Caco-2 (cell line): ENCODE results near the gene LMX1B. TPM values are rescaled to one million over a fixed set of nuclear protein-coding genes. Genes with fewer than 3 reads are reported as not detected.

ENCODE experiments used
- BruUV-seq: library from RNA; stranded (reverse); fragments of 400-500 nt; replicated peaks from 2 replicates; lab custom pipeline; 2021; lab: Mats Ljungman, UMichigan
- CTCF ChIA-PET: fragments of 300-600 bp; sonication (Branson Sonifier 250); formaldehyde crosslinking; loops from one replicate; lab custom pipeline; 2022; ENCODE audit warnings: antibody characterized with exemption; lab: Charles Lee
- POLR2A ChIA-PET: fragments of 300-600 bp; sonication (Branson Sonifier 250); formaldehyde crosslinking; loops from one replicate; lab custom pipeline; 2022; ENCODE audit warnings: antibody characterized with exemption; lab: Charles Lee
- DNase-seq, 2 experiments: peaks; one replicate each; pipeline versions ENCODE4 v3.0.0 to v3.0.0-alpha.2; 2020 to 2022
- H3K27me3 ChIP-seq: replicated peaks from 2 replicates; pipeline ENCODE4 v1.6.0; 2011; ENCODE audit warnings: low read length; ENCODE audit not compliant: control insufficient read depth, insufficient read depth
- H3K36me3 ChIP-seq: 2 replicates; pipeline ENCODE4 v1.5.1; 2011; ENCODE audit warnings: low read length; ENCODE audit not compliant: control insufficient read depth, insufficient read depth
- H3K4me1 ChIP-seq: fragments of 250-450 bp; sonication (Bioruptor Pico); 2 replicates; pipeline ENCODE4 v1.5.1; 2020; ENCODE audit warnings: mild to moderate bottlenecking
- H3K4me3 ChIP-seq: 2 replicates; pipeline ENCODE4 v1.5.1; 2011; ENCODE audit warnings: low read depth, mild to moderate bottlenecking, control low read depth, low read length
- H3K9me3 ChIP-seq: fragments of 250-450 bp; sonication (Bioruptor Pico); 2 replicates; pipeline ENCODE4 v1.5.1; 2020; ENCODE audit warnings: mild to moderate bottlenecking, moderate library complexity
- H3K27ac Mint-ChIP-seq: one replicate; pipeline ENCODE4 v1.8.0; 2022; ENCODE audit warnings: mixed read lengths; ENCODE audit not compliant: unreplicated experiment
- H3K27me3 Mint-ChIP-seq: one replicate; pipeline ENCODE4 v1.8.0; 2022; ENCODE audit warnings: mixed read lengths; ENCODE audit not compliant: insufficient read depth, unreplicated experiment
- H3K36me3 Mint-ChIP-seq: one replicate; pipeline ENCODE4 v1.8.0; 2022; ENCODE audit warnings: mild to moderate bottlenecking, mixed read lengths; ENCODE audit not compliant: insufficient read depth, unreplicated experiment
- H3K4me1 Mint-ChIP-seq: one replicate; pipeline ENCODE4 v1.8.0; 2022; ENCODE audit warnings: low read depth, mixed read lengths; ENCODE audit not compliant: unreplicated experiment
- H3K4me3 Mint-ChIP-seq: one replicate; pipeline ENCODE4 v1.8.0; 2022; ENCODE audit warnings: mild to moderate bottlenecking, moderate library complexity, mixed read lengths; ENCODE audit not compliant: unreplicated experiment
- H3K9me3 Mint-ChIP-seq: one replicate; pipeline ENCODE4 v1.8.0; 2022; ENCODE audit warnings: mixed read lengths; ENCODE audit not compliant: unreplicated experiment
- CTCF ChIP-seq, 2 experiments: fragments of 200-600 bp in 1 of 2; IDR thresholded peaks; 1 replicate in 1 of 2; 2 replicates in 1 of 2; pipeline versions ENCODE4 v1.5.1 to v1.8.0; 2011 to 2022; ENCODE audit warnings: antibody characterized with exemption in 1 of 2, control low read depth in 1 of 2, inconsistent platforms in 1 of 2, low read depth in 1 of 2, low read length in 1 of 2, mild to moderate bottlenecking in 1 of 2, moderate library complexity in 1 of 2; ENCODE audit not compliant: insufficient read depth in 1 of 2, severe bottlenecking in 1 of 2, unreplicated experiment in 1 of 2
- intact Hi-C: fragments of 100-400 bp; cut with micrococcal nuclease; formaldehyde crosslinking; loops from one replicate; pipeline ENCODE4 v1.10.0; 2022; ENCODE audit not compliant: unreplicated experiment
- total RNA-seq: library from RNA; stranded (reverse); gene quantifications from 2 replicates; pipeline ENCODE4 v1.2.3, GENCODE V29; 2022

The LMX1B gene
- total RNA-seq, 1 experiment from 2014 or later = 17.0 TPM

- peaks cover 14% of the 10 kb centered on the region for H3K27me3 Mint-ChIP-seq
- intact Hi-C loops = no loop called here
- peaks cover 4% of the 10 kb centered on the region for H3K36me3 Mint-ChIP-seq
- no peaks in the 10 kb centered on the region; the same call in 1 of the 2 replicates for H3K27me3 ChIP-seq
- ChIA-PET CTCF (no interaction called here), POLR2A (no interaction called here)
- no peak overlapping the region for H3K27ac Mint-ChIP-seq
- DNase-seq = no peak
- no peak for TF ChIP-seq CTCF (IDR thresholded peaks at IDR 0.05; ENCODE audit: insufficient read depth in 1 of 2, low read depth in 1 of 2, low read length in 1 of 2, severe bottlenecking in 1 of 2, unreplicated experiment in 1 of 2)
- H3K4me3 Mint-ChIP-seq = no peak overlapping the region
- H3K4me1 ChIP-seq = no peaks in the 10 kb centered on the region
- H3K4me1 Mint-ChIP-seq = peaks cover 8% of the 10 kb centered on the region
- H3K9me3 ChIP-seq = no peaks in the 10 kb centered on the region
- H3K36me3 ChIP-seq = no peaks in the 10 kb centered on the region
- no TSS peak for BruUV-seq
- H3K4me3 ChIP-seq = no peak overlapping the region
- peaks cover 11% of the 10 kb centered on the region for H3K9me3 Mint-ChIP-seq
These were observed 29.1 kb upstream of the LMX1B start for GRCh38 chr9:126584611-126585010.

- peaks cover 8% of the 10 kb centered on the region for H3K4me1 Mint-ChIP-seq
- BruUV-seq = no TSS peak
- H3K36me3 Mint-ChIP-seq = peaks cover 4% of the 10 kb centered on the region
These were observed 27.5 kb upstream of the LMX1B start for GRCh38 chr9:126586236-126586635.

More at GRCh38 chr9:126586236-126586635, 27.5 kb upstream of the LMX1B start:
- Mint-ChIP-seq H3K4me3 (no peak overlapping the region), H3K27me3 (peaks cover 14% of the 10 kb centered on the region), H3K9me3 (peaks cover 11% of the 10 kb centered on the region), H3K27ac (no peak overlapping the region)
- no peak for DNase-seq
- H3K4me1 ChIP-seq = peaks cover 6% of the 10 kb centered on the region
- no peak for TF ChIP-seq CTCF (IDR thresholded peaks at IDR 0.05; ENCODE audit: insufficient read depth in 1 of 2, low read depth in 1 of 2, low read length in 1 of 2, severe bottlenecking in 1 of 2, unreplicated experiment in 1 of 2)
- H3K4me3 ChIP-seq = no peak overlapping the region
- ChIA-PET POLR2A (no interaction called here), CTCF (interaction anchor here (0.6 kb wide), 1 partner anchor 523 kb away, joined by 3 read pairs; no protein-coding TSS in a partner anchor)
- intact Hi-C loops = no loop called here
- no peaks in the 10 kb centered on the region; the same call in 1 of the 2 replicates for H3K27me3 ChIP-seq
- no peaks in the 10 kb centered on the region; the same call in 1 of the 2 replicates for H3K9me3 ChIP-seq
- no peaks in the 10 kb centered on the region for H3K36me3 ChIP-seq
